HG03196 (cell line): ENCODE measurements around the gene DHX8.
"Not testable (repeated sequence)": the region's sequence is repeated elsewhere in the genome, so short reads cannot be mapped to it uniquely, and the experiment has no call there.

Experiments
- ATAC-seq: cut with Tn5 transposase; IDR thresholded peaks from one replicate; pipeline ENCODE4 v1.9.1; 2021; ENCODE audit not compliant: unreplicated experiment

DHX8 gene

DNA sequence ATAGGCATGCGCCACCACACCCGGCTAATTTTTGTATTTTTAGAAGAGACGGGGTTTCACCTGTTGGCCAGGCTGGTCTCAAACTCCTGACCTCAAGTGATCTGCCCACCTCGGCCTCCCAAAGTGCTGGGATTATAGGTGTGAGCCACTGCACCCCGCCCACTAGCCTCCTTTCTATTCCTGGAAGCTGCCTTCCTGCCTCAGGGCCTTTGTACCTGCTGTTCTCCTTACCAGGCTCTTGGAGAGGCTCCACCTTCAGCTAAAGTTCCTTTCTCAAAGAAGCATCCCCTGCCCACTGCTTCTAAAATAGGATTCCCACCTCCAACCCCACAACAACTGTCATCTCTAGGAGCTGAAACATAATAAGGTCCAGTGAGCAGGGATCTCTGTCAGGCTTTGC, 23.9 kb upstream of the DHX8 start:
- ATAC-seq, result not testable (repeated sequence)

- no peak for ATAC-seq
These were observed 22.6 kb upstream of the DHX8 start for GRCh38 chr17:43461185-43461584.

- ATAC-seq, result not testable (repeated sequence)
These were observed 21.2 kb upstream of the DHX8 start for GRCh38 chr17:43462569-43462968.

DNA sequence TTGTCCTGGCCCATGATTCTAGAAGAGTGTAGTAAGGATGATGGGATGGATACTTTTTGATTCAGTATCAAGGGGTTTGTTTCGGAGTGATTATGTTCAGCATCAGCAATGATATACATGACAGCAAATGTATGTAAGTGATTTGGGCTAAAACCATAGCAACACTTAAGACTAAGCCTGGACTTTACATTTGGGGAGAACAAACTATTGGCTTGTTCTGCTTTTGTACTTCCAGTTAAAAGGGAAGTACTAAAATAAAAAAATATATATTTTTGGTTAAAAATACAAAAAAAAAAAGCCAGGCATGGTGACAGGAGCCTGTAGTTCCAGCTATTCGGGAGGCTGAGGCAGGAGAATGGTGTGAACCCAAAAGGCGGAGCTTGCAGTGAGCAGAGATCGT, 20.5 kb upstream of the DHX8 start:
- ATAC-seq, result no peak

- ATAC-seq, result no peak
These were observed 19.7 kb upstream of the DHX8 start for GRCh38 chr17:43464046-43464445.

DNA sequence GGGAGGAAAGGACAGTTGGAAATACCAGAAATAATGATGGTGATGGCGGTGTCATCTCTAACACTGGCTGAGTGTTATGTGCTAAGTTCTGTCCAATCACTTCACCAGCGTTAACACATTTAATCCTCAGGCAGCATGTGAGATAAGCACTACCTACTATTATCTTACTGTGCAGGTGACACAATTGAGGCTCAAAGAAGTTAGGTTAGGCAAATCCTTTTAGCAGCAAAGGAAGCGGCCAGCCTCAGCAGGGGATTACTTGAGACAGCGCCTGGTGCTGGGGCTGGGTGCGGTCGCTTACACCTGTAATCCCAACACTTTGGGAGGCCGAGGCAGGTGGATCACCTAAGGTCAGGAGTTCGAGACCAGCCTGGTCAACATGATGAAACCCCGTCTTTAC, 18.7 kb upstream of the DHX8 start:
- ATAC-seq, result no peak

- ATAC-seq, result no peak
These were observed 15.7 kb upstream of the DHX8 start for GRCh38 chr17:43467981-43468581.

GRCh38 chr17:43468691-43469139, 15.1 kb upstream of the DHX8 start:
- no peak for ATAC-seq

- no peak for ATAC-seq
These were observed 14.6 kb upstream of the DHX8 start for GRCh38 chr17:43469145-43469544.

- ATAC-seq, result no peak
These were observed 12.1 kb upstream of the DHX8 start for GRCh38 chr17:43471585-43472160.

DNA sequence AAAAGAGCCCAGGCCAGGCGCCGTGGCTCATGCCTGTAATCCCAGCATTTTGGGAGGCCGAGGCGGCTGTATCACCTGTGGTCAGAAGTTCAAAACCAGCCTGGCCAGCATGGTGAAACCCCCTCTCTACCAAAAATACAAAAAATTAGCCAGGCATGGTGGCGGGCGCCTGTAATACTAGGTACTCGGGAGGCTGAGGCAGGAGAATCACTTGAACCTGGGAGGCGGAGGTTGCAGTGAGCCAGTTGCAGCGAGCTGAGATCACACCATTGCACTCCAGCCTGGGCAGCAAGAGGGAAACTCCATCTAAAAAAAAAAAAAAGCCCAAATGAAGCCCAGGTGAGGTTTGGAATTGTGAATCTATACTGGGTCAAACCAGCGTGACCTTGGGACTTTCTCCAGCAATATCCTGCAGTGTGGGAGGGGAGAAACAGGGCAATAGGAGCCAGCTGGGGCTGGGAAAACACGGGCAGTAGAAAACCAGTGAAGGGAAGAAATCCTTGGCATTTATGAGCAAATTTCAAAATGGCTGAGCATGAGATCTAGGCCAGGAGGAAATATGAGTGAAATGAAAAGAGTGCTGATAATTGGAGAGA, 8.2 kb upstream of the DHX8 start:
- ATAC-seq, result no peak

DNA sequence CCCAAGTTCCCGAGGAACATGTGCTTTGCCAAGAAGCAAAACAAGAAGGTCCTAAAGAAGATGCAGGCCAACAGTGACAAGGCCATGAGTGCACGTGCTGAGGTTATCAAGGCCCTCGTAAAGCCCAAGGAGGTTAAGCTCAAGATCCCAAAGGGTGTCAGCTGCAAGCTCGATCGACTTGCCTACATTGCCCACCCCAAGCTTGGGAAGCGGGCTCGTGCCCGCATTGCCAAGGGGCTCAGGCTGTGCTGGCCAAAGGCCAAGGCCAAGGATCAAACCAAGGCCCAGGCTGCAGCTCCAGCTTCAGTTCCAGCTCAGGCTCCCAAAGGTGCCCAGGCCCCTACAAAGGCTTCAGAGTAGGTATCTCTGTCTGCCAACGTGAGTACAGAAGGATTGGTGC, 7.5 kb upstream of the DHX8 start:
- not testable (repeated sequence) for ATAC-seq

DNA sequence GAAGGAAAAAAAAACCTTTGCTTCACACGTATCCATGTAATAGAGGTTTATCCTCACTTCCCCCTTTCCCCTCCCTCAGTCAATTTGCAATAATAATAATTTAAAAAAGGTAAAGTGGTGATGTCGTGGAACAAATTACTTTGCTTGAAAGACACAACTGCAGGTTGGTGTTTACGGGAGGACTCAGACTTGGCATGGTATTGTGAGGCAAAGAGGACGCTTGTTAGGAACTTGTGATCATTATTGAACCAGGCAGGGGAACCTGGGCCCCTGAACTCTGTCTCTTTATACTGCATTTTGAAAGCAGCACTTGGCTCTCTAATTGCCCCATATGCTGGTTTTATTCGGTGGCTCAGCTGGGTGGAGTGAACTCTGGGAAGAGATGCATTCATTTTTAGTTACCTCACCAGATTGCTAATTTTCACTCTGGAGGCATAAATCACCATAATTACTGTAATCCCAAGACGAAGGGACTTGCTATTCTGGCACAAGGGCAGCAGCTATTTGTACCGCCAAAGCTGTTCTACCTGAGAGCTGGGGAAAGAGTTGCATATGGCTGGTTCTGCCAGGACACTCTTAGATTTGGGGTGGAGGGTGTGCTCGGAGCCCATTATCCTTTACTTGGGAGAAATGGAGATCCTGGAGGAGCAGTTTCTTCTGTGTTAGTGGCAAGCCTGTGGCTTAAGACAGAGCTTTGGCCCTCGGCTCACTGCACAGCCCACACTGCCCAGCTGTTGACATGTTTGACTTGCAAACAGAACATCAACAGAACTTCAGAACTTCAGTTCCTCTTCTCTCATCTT, 5.7 kb upstream of the DHX8 start:
- no peak for ATAC-seq

DNA sequence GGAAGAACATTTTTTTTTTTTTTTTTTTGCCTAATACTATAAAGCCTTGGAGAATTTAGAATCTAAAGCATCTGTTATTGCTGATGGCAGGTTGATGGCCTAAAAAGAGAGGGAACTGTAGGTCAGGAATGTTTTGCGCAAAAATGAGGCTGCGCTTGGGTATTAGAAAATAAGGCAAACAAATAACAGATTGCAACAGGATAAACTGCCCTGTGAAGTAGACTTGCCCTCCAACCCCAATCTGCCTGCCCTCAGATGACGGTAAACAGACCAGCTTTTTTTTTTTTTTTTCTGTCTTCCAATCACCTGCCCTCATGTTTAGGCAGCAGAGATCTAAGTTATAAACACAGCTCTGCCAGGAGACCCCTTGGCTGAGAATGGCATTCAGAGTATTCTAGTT, 3.8 kb upstream of the DHX8 start:
- no peak for ATAC-seq

DNA sequence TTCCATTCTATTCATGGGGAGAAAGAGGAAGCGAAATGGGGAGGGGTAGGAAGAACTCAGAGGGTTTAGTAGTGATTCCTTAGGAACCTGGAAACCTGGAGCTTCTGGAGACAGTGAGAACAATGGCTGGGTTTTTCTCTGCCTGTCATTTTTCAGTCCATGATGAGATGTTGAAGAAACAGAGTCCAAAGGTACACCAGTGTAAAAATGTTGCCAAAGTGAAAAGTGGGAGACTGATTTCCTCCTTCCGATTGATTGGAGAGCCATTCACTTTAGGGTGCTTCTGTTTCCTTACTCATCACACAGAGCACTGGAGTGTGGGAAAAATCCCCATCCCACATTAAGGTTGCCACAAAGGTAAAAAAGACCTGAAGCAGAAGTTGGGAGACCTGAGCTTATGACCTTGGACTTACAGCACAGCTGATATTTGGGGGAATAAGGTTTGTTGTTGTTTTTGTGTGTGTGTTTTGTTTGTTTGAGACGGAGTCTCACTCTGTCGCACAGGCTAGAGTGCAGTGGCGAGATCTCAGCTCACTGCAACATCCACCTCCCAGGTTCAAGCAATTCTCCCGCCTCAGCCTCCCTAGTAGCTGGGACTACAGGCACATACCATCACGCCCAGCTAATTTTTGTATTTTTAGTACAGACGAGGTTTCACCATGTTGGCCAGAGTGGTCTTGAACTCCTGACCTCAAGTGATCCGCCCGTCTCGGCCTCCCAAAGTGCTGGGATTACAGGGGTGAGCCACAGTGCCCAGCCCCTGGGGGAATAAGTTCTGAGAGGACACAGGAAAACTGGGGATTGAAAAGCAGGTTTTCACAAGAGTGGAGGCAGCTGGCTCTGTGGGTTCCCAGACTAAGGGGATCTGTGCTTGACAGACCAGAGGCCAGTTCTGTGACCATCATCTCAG, 1.4 kb upstream of the DHX8 start:
- ATAC-seq, result no peak

GRCh38 chr17:43490621-43491020, 6.8 kb downstream of the DHX8 start:
- ATAC-seq, result no peak

DNA sequence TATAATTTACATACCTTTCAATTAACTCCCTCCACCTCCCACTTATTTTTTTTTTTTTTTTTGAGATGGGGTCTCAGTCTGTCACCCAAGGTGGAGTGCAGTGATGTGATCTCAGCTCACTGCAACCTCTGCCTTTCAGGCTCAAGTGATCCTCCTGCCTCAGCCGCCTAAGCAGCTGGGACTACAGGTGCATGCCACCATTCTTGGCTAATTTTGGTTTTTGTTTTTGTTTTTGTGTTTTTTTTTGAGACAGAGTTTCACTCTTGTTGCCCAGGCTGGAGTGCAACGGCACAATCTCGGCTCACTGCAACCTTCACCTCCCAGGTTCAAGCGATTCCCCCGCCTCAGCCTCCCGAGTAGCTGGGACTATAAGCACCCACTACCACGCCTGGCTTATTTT, 25.7 kb downstream of the DHX8 start:
- ATAC-seq, result not testable (repeated sequence)

DNA sequence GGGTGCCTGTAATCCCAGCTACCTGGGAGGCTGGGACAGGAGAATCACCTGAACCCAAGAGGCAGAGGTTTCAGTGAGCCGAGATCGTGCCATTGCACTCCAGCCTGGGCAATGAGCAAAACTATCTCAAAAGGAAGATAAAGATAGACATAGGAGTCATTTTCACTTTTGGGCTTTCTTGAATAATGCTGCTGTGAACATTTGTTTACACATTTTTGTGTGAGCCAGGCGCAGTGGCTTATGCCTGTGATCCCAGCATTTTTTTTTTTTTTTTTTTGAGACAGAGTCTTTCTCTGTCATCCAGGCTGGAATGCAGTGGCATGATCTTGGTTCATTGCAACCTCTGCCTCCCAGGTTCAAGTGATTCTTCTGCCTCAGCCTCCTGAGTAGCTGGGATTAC, 27.4 kb downstream of the DHX8 start:
- ATAC-seq, result not testable (repeated sequence)

DNA sequence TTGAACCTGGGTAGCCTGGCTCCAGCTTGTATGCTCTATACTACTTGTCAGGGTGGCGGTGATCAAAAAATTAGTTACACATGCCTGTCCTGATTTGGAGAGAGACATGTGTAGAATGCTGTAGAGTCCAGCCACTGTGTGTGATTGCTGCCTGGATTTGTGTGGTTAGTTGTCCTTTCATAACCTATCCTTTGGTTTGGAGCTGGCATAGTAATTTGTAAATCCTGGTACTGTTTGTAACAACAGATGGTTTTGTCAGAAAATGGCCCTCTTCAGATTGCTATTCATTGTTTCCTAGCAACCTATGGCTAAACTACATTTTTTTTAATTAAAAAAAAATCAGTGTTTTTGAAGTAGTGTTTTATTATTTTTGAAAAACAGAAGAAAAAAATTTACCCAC, 31.9 kb downstream of the DHX8 start:
- no peak for ATAC-seq

GRCh38 chr17:43517161-43517560, 33.4 kb downstream of the DHX8 start:
- ATAC-seq, result peak; percentile 33
